Measurements from ENCODE around the gene KRT81.
"Not testable (repeated sequence)": the region's sequence is repeated elsewhere in the genome, so short reads cannot be mapped to it uniquely, and the experiment has no call there.

KRT81 gene

DNA sequence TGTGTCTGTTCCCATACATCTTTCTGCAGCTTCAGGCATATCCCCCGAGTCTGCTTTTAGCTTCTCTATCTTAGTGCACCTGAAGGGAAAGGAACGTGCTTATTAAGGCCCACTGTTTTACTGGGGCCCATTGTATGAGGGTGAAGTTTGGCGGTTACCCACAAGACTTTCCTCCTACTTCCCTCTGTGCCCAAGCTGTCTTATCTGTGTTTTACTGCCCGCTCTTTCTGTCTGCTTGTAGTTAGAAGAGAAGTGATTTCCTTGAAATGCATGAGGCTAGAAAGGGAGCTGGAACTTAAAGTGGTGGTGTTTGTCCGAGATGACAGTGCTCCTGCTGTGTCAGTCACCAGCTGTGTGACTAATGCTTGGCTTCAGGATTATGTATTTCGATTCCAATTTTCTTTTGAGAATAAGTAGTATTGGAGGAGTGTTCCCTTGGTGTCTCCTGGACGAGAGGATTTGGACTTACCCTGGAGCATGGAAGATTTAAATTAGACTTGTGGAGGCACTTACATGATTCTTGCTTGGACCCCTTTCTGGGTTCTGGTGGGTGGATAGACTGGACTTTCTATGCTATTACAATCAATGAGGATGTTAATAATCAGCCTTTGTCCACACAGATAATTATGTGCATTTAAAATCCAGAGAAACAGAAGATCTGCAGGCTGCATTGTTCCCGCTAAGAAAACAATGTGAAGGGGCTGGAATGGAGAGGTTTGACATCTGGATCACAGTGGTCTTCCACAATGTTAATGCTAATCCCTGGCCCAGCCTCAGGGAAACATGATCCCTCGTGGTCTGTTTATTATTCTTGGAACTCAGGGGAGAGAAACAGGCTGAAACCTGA is 30.8 kb downstream of the KRT81 start:
- no peak overlapping the region for H3K4me3 Mint-ChIP-seq
- peaks cover 8% of the 10 kb centered on the region for H3K4me1 Mint-ChIP-seq
- DNase-seq = no peak
- H3K27ac Mint-ChIP-seq = no peak overlapping the region
- H3K27me3 Mint-ChIP-seq = peaks cover 50% of the 10 kb centered on the region
- ATAC-seq = no peak
- H3K36me3 Mint-ChIP-seq (ENCODE audit: low read depth) = no peaks in the 10 kb centered on the region
- no peaks in the 10 kb centered on the region for H3K9me3 Mint-ChIP-seq

GRCh38 chr12:52259657-52260243 is 31.6 kb downstream of the KRT81 start:
- DNase-seq (no peak), ATAC-seq (no peak)
- peaks cover 8% of the 10 kb centered on the region for H3K4me1 Mint-ChIP-seq
- no peaks in the 10 kb centered on the region for H3K9me3 Mint-ChIP-seq
- no peak overlapping the region for H3K27ac Mint-ChIP-seq
- H3K36me3 Mint-ChIP-seq (ENCODE audit: low read depth) = no peaks in the 10 kb centered on the region
- peaks cover 58% of the 10 kb centered on the region for H3K27me3 Mint-ChIP-seq
- H3K4me3 Mint-ChIP-seq = no peak overlapping the region

DNA sequence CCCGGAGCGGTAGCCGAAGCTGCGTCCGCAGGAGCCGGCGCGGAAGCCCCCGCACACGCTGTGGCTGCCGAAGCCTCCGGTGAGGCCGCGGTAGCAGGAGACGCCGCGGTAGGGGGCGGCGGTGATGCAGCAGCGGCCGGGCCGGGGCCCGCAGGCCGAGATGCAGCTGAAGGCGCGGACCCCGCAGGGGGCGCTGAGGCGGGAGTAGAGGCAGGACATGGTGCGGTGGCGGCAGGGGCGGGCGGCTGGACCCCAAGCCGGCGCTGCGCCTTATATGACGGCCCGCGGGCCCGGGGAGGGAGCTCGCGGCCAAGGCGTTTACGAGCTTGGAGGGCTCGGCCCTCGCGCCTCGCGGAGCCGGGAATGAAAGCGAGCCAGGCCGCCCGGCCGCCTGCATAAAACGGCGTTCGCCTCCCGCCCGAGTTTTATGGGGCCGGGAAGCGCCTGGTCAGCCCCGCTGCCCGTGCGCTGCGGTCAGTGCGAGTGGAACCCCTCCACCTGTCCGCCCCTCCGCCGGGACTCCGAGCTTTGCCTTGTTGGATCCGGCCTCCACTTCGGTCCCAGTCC is 32.9 kb downstream of the KRT81 start:
- no peaks in the 10 kb centered on the region for H3K36me3 Mint-ChIP-seq (ENCODE audit: low read depth)
- H3K4me1 Mint-ChIP-seq = peaks cover 8% of the 10 kb centered on the region
- DNase-seq (no peak), ATAC-seq (no peak)
- no peak overlapping the region for H3K4me3 Mint-ChIP-seq
- H3K9me3 Mint-ChIP-seq = no peaks in the 10 kb centered on the region
- no peak overlapping the region for H3K27ac Mint-ChIP-seq
- peaks cover 60% of the 10 kb centered on the region for H3K27me3 Mint-ChIP-seq

DNA sequence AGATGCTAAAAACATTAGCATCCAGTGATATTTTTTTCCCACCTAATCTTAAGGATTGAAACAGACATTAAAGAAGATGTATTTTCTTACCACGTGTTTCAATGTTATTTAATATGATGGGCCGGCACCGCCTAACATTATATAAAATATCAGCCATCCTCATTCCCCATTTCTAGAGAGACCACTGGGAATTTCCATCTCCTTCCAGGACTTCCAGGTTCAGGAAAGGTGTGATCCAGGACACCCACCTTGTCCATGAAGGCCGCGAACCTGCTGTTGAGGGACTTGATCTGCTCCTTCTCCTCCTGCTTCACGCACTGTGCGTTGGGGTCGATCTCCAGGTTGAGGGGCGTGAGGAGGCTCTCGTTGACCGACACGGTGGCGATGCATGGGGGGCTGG is 33.4 kb downstream of the KRT81 start:
- not testable (repeated sequence) for H3K4me3 Mint-ChIP-seq; H3K4me1 Mint-ChIP-seq; ATAC-seq; H3K27ac Mint-ChIP-seq; DNase-seq; H3K9me3 Mint-ChIP-seq; H3K36me3 Mint-ChIP-seq (ENCODE audit: low read depth)
- peaks cover 60% of the 10 kb centered on the region for H3K27me3 Mint-ChIP-seq

DNA sequence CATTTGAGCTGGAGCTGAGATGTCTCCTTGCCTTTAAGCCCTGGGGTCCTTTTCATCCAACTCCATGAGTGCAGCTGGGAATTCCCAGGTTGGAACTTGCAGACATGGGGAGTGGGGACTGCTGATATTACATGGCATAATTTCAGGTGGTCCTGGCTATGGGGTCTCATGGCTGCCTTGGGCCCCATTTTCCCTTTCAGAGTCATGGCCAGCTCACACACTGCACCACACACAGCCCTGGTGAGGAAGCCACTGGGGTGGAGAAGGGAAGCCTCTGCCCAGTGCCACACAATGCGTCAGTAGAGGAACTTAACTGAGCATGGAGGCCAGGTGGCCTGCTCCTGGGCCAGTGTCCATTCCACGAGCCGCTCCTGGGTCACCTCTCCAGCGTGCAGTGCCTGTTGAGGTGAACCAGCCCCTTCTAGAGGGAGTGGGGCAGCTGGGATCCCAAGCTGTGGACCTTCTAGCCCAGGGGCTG is 34.2 kb downstream of the KRT81 start:
- Mint-ChIP-seq H3K36me3 (ENCODE audit: low read depth) (no peaks in the 10 kb centered on the region), H3K4me3 (no peak overlapping the region), H3K27me3 (peaks cover 58% of the 10 kb centered on the region), H3K9me3 (no peaks in the 10 kb centered on the region), H3K4me1 (peaks cover 8% of the 10 kb centered on the region), H3K27ac (no peak overlapping the region)
- ATAC-seq = no peak
- DNase-seq = no peak

- Mint-ChIP-seq H3K36me3 (ENCODE audit: low read depth) (no peaks in the 10 kb centered on the region), H3K4me3 (no peak overlapping the region), H3K27ac (no peak overlapping the region), H3K27me3 (peaks cover 56% of the 10 kb centered on the region), H3K4me1 (peaks cover 11% of the 10 kb centered on the region), H3K9me3 (no peaks in the 10 kb centered on the region)
- DNase-seq = no peak
- ATAC-seq = no peak
Observed at GRCh38 chr12:52256584-52256935, 34.8 kb downstream of the KRT81 start.

DNA sequence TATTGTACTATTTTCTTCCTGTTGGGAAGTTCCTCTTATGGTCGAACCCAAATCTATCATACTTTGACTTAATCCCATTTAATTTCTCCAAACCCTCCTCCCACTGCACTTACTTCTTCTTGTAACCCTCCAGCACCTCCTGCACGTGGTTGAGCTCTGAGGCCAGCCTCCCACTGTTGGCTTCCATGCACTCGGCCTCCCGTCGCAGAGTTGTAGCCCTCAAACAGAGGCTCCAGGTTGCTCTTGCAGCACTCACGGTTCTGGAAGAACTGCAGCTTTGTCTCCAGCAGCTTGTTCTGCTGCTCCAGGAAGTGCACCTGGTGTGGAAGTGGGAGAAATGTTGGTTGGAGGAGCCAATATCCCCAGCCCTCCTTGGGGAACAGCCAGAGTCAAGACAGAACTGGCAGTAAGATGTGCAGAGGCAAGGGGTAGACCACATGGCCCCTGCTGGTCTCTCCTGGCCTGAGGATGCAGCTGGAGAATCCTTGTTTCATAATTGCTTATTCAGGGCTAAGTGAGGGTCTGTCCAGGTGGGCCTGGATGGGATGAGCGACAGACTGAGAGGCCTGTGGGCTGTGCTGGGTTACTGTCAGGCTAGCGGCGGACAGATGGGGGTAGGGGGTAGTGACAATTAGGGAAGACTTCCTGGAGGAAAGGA is 35.3 kb downstream of the KRT81 start:
- peaks cover 16% of the 10 kb centered on the region for H3K4me1 Mint-ChIP-seq
- no peaks in the 10 kb centered on the region for H3K9me3 Mint-ChIP-seq
- no peak for ATAC-seq
- no peaks in the 10 kb centered on the region for H3K36me3 Mint-ChIP-seq (ENCODE audit: low read depth)
- no peak overlapping the region for H3K4me3 Mint-ChIP-seq
- peaks cover 56% of the 10 kb centered on the region for H3K27me3 Mint-ChIP-seq
- DNase-seq = no peak
- H3K27ac Mint-ChIP-seq = no peak overlapping the region

- Mint-ChIP-seq H3K27ac (no peak overlapping the region), H3K4me3 (no peak overlapping the region)
Observed at GRCh38 chr12:52254965-52255751, 36.2 kb downstream of the KRT81 start.

GRCh38 chr12:52254180-52254964 is 37.0 kb downstream of the KRT81 start:
- Mint-ChIP-seq H3K4me1 (peaks cover 15% of the 10 kb centered on the region), H3K27ac (no peak overlapping the region), H3K9me3 (no peaks in the 10 kb centered on the region), H3K36me3 (ENCODE audit: low read depth) (no peaks in the 10 kb centered on the region), H3K4me3 (no peak overlapping the region), H3K27me3 (peaks cover 52% of the 10 kb centered on the region)
- no peak for DNase-seq
- ATAC-seq = no peak

More at GRCh38 chr12:52254965-52255751, 36.2 kb downstream of the KRT81 start:
- no peaks in the 10 kb centered on the region for H3K36me3 Mint-ChIP-seq (ENCODE audit: low read depth)
- H3K4me1 Mint-ChIP-seq = peaks cover 12% of the 10 kb centered on the region
- DNase-seq = no peak
- H3K27me3 Mint-ChIP-seq = peaks cover 51% of the 10 kb centered on the region
- no peaks in the 10 kb centered on the region for H3K9me3 Mint-ChIP-seq
- no peak for ATAC-seq

DNA sequence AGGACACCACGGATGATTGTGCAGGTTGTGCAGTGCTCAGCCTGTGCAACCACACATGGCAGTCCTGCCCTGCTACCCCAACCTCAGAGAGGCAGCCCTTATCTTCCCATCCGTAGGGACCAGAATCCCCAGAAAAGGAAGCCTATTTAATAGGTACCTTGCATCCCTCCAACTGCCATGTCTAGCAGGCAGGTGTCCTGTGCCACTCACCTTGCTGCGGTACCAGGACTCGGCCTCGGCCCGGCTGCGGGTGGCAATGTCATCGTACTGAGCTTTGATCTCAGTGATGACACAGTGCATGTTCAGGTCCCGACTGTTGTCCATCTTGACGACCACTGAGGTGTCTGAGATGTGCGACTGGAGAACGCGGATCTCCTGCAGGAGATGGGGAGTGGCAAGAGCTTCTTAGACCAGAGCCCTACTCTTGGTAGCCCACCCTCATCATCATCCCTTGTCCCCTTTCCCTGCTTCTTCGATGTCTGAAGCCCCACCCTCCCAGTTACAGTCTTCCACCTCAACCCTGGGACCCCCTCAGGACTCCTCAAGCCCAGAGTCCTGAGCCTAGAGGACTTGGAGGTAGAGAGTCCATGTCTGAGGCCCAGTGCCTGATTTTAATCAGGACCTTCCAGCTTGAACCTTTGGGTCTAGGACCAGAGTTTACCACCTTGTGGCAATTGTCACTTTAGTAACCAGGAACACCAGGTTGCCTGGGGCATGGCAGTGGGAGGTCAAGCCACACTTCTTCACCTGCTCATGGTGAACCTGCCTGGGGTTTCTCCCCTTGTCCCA is 37.7 kb downstream of the KRT81 start:
- no peaks in the 10 kb centered on the region for H3K9me3 Mint-ChIP-seq

DNA sequence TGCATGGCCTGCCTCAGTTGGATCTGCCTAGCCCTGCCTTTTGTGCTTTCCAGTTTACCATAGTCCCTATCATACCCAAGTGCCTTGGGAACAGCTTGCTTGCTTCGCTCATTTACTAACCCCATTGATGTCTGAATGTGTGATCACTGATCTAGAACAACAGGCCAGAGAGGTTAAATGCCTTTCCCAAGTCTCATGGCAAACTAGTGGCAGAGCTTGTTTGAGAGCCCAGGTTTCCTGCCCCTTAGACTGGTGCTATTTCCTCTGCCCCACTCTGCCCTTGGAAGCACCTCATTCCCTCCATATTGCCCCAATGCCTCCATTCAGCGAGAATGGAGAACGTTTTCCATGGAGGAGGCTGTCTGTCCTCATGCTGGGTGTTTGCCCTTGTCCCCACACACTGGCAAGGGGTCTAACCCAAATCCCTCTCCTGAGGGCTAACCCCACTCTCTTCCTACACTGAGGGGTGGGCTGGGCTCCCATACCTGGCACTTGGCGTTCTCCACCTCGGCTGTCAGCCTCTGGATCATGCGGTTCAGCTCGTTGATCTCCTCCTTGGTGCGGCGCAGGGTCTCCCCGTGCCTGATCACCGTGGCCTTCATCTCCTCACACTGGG is 38.5 kb downstream of the KRT81 start:
- Mint-ChIP-seq H3K4me1 (peaks cover 15% of the 10 kb centered on the region), H3K27ac (no peak overlapping the region), H3K27me3 (peaks cover 52% of the 10 kb centered on the region), H3K9me3 (no peaks in the 10 kb centered on the region), H3K36me3 (ENCODE audit: low read depth) (no peaks in the 10 kb centered on the region), H3K4me3 (no peak overlapping the region)
- DNase-seq (no peak), ATAC-seq (no peak)

More for the DNA sequence above, 37.7 kb downstream of the KRT81 start:
- no peak for DNase-seq
- H3K27ac Mint-ChIP-seq = no peak overlapping the region
- peaks cover 55% of the 10 kb centered on the region for H3K27me3 Mint-ChIP-seq
- no peaks in the 10 kb centered on the region for H3K36me3 Mint-ChIP-seq (ENCODE audit: low read depth)
- no peak overlapping the region for H3K4me3 Mint-ChIP-seq
- no peak for ATAC-seq
- peaks cover 15% of the 10 kb centered on the region for H3K4me1 Mint-ChIP-seq

DNA sequence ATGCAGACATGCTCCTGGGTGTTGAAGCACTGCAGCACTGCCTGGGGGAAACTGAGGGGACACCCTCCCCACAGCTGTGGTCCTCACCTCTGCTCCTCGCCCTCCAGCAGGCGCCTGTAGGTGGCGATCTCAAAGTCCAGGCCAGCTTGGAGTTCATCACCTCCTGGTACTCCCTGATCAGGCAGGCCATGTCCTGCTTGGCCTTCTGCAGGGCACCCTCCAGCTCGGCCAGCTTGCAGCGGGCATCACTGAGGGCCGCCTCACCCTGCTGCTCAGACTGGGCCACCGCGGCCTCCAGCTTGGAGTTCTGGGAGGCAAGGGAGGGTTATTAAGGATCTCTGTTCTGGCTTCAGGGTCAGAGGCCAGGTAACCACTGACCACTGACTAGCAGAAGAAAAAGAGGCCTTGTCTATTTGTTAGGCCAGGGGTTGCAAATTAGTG is 39.1 kb downstream of the KRT81 start:
- H3K4me3 Mint-ChIP-seq; DNase-seq; H3K36me3 Mint-ChIP-seq (ENCODE audit: low read depth); H3K9me3 Mint-ChIP-seq; H3K27ac Mint-ChIP-seq; ATAC-seq: not testable (repeated sequence)
- H3K4me1 Mint-ChIP-seq = peaks cover 18% of the 10 kb centered on the region
- H3K27me3 Mint-ChIP-seq = peaks cover 50% of the 10 kb centered on the region

Data from activated naive CD8-positive, alpha-beta T cell treated with anti-CD3 and anti-CD28 coated beads, Interleukin-2, amount 50 U/mL, for 24 hours (primary cell).